Loucy (cell line): Measurements from ENCODE around the gene THSD7A.
A peak's percentile ranks its signal among the peaks of the same experiment; 100 is the strongest.

Experiments
- H2AFZ ChIP-seq: fragments of 200-600 bp; sonication (generic); 2 replicates; pipeline ENCODE4 v1.6.0; 2016; ENCODE audit warnings: antibody characterized with exemption, mild to moderate bottlenecking, low read length, moderate library complexity
- H3F3A ChIP-seq: fragments of 200-600 bp; 2 replicates; pipeline ENCODE4 v1.6.0; 2016; ENCODE audit warnings: antibody characterized with exemption, low read depth, mild to moderate bottlenecking
- H3K27me3 ChIP-seq: fragments of 200-600 bp; sonication (generic); 2 replicates; pipeline ENCODE4 v1.6.1; 2014; ENCODE audit warnings: low read length, mild to moderate bottlenecking; ENCODE audit not compliant: insufficient read depth, poor library complexity, severe bottlenecking
- H3K36me3 ChIP-seq: fragments of 200-600 bp; sonication (generic); 2 replicates; pipeline ENCODE4 v1.6.1; 2016; ENCODE audit warnings: low read length; ENCODE audit not compliant: insufficient read depth
- H3K4me1 ChIP-seq: fragments of 200-600 bp; sonication (generic); 2 replicates; pipeline ENCODE4 v1.5.1; 2014; ENCODE audit warnings: low read length, mild to moderate bottlenecking; ENCODE audit not compliant: insufficient read depth, poor library complexity, severe bottlenecking
- H3K4me2 ChIP-seq: fragments of 200-600 bp; sonication (generic); 2 replicates; pipeline ENCODE4 v1.6.0; 2014; ENCODE audit warnings: antibody characterized with exemption, low read length, low read depth, mild to moderate bottlenecking; ENCODE audit not compliant: poor library complexity, severe bottlenecking
- H3K4me3 ChIP-seq: fragments of 200-600 bp; sonication (generic); 2 replicates; pipeline ENCODE4 v1.5.1; 2014; ENCODE audit warnings: low read length, mild to moderate bottlenecking, mixed read lengths; ENCODE audit not compliant: poor library complexity, severe bottlenecking
- H3K79me2 ChIP-seq: fragments of 200-600 bp; sonication (generic); 2 replicates; pipeline ENCODE4 v1.6.1; 2014; ENCODE audit warnings: low read length; ENCODE audit not compliant: insufficient read depth
- H3K9ac ChIP-seq: fragments of 200-600 bp; sonication (generic); 2 replicates; pipeline ENCODE4 v1.6.0; 2014; ENCODE audit warnings: mild to moderate bottlenecking, low read depth, low read length, moderate library complexity; ENCODE audit not compliant: poor library complexity, severe bottlenecking
- H3K9me2 ChIP-seq: fragments of 200-600 bp; sonication (generic); replicated peaks from 2 replicates; pipeline ENCODE4 v1.6.1; 2016; ENCODE audit warnings: low read depth, low read length, mixed read lengths
- H3K9me3 ChIP-seq: fragments of 200-600 bp; sonication (generic); 2 replicates; pipeline ENCODE4 v1.6.1; 2014; ENCODE audit warnings: mild to moderate bottlenecking, antibody characterized with exemption, low read length, low read depth; ENCODE audit not compliant: insufficient read depth
- H4K20me1 ChIP-seq: fragments of 200-600 bp; sonication (generic); 2 replicates; pipeline ENCODE4 v1.6.0; 2014; ENCODE audit warnings: antibody characterized with exemption, low read length, mild to moderate bottlenecking; ENCODE audit not compliant: insufficient read depth, poor library complexity, severe bottlenecking
- CTCF ChIP-seq: fragments of 200-600 bp; sonication (generic); conservative IDR thresholded peaks from 2 replicates; pipeline ENCODE4 v1.5.1; 2014; ENCODE audit warnings: mild to moderate bottlenecking, antibody characterized with exemption, low read length
- EZH2phosphoT487 ChIP-seq: fragments of 200-600 bp; IDR thresholded peaks from 2 replicates; pipeline ENCODE4 v1.6.1; 2018; ENCODE audit warnings: antibody characterized with exemption, mild to moderate bottlenecking, moderate library complexity, borderline replicate concordance

THSD7A gene

GRCh38 chr7:11848251-11848650, 16.3 kb upstream of the THSD7A start:
- no peaks in the 10 kb centered on the region for H3F3A ChIP-seq
- TF ChIP-seq CTCF: no peak
- no peak for TF ChIP-seq EZH2phosphoT487

GRCh38 chr7:11847336-11847735, 15.3 kb upstream of the THSD7A start:
- Histone ChIP-seq H3K79me2 (no peaks in the 10 kb centered on the region), H2AFZ (peak overlapping the region; percentile 67), H4K20me1 (no peaks in the 10 kb centered on the region), H3K9me3 (no peaks in the 10 kb centered on the region), H3K36me3 (no peaks in the 10 kb centered on the region), H3K9me2 (no peaks in the 10 kb centered on the region), H3K4me1 (no peaks in the 10 kb centered on the region), H3K9ac (no peak overlapping the region), H3K27me3 (no peaks in the 10 kb centered on the region), H3K4me3 (no peak overlapping the region), H3F3A (no peaks in the 10 kb centered on the region), H3K4me2 (no peak overlapping the region)
- TF ChIP-seq EZH2phosphoT487 (no peak), CTCF (no peak)

More at GRCh38 chr7:11848251-11848650, 16.3 kb upstream of the THSD7A start:
- H3K27me3 ChIP-seq: no peaks in the 10 kb centered on the region
- no peaks in the 10 kb centered on the region for H3K4me1 ChIP-seq
- no peak overlapping the region for H3K9ac ChIP-seq
- no peaks in the 10 kb centered on the region for H3K9me2 ChIP-seq
- no peak overlapping the region for H3K4me3 ChIP-seq
- no peak overlapping the region for H3K4me2 ChIP-seq
- no peaks in the 10 kb centered on the region for H3K36me3 ChIP-seq
- H4K20me1 ChIP-seq: no peaks in the 10 kb centered on the region
- H2AFZ ChIP-seq: no peak overlapping the region
- H3K9me3 ChIP-seq: no peaks in the 10 kb centered on the region
- H3K79me2 ChIP-seq: no peaks in the 10 kb centered on the region

GRCh38 chr7:11846361-11846955, 14.5 kb upstream of the THSD7A start:
- Histone ChIP-seq H3K36me3 (no peaks in the 10 kb centered on the region), H3K4me1 (no peaks in the 10 kb centered on the region), H3K4me3 (no peak overlapping the region), H3F3A (no peaks in the 10 kb centered on the region), H3K79me2 (no peaks in the 10 kb centered on the region), H3K4me2 (no peak overlapping the region), H3K27me3 (no peaks in the 10 kb centered on the region), H3K9me3 (no peaks in the 10 kb centered on the region), H2AFZ (0 out of 2 replicates have a peak overlapping the region, but pooled peaks have one; percentile 43), H3K9ac (no peak overlapping the region), H4K20me1 (no peaks in the 10 kb centered on the region), H3K9me2 (no peaks in the 10 kb centered on the region)
- TF ChIP-seq CTCF (no peak), EZH2phosphoT487 (no peak)
